ENCODE measurements around the gene SH3RF1. TPM values are rescaled to one million over a fixed set of nuclear protein-coding genes. Genes with fewer than 3 reads are reported as not detected.

The SH3RF1 gene
- total and polyA plus RNA-seq, 2 of the 8 experiments (the other 6 are each of a cell fraction or from before 2014, with no cell fraction given): 6.9 to 15.1 TPM

DNA sequence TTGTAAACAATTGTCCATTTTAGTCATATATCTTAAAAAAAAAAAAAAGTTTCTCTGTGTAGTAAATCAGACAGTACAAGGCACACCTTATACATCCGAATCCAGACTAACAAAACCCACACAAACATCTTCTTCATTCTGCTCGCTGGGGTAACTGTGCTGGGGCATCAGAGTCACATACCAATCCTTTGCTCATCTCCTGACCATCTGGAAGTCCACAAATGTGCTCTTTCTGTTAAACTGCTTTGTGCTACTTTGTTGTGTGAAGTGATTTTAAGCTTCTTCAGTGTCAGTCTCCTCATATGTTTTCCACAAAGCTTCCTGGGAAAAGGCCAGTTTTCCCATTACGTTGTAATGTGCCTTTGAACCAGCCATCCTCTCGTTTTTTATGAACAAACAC is 174.5 kb downstream of the SH3RF1 start (continued):
- TF ChIP-seq MAFK (IDR thresholded peaks at IDR 0.05; ENCODE audit: low read depth, low read length) (no peak), SIX5 (IDR thresholded peaks at IDR 0.05; ENCODE audit: low read depth, low read length) (no peak)
